Endothelial cell of umbilical vein (primary cell): ENCODE results near the gene INTS12.

Experiments used
- CTCF ChIP-seq, 2 donors: IDR thresholded peaks; 1 replicate in 1 of 2; 2 replicates in 1 of 2; pipeline ENCODE4 v1.5.1; 2011; ENCODE audit warnings: low read length in 2 of 2, mild to moderate bottlenecking in 2 of 2, moderate library complexity in 2 of 2, control low read depth in 1 of 2, inconsistent platforms in 1 of 2, low read depth in 1 of 2; ENCODE audit not compliant: insufficient read depth in 1 of 2; ENCODE audit errors: extremely low read depth in 1 of 2
- POLR2AphosphoS5 ChIP-seq: IDR thresholded peaks from 2 replicates; pipeline ENCODE4 v1.6.1; 2012; ENCODE audit warnings: low read depth, mild to moderate bottlenecking, control low read depth, low read length, moderate library complexity; ENCODE audit not compliant: insufficient read depth

- TF ChIP-seq POLR2AphosphoS5 (no peak), CTCF (IDR thresholded peaks at IDR 0.05; ENCODE audit: extremely low read depth in 1 of 2, insufficient read depth in 1 of 2, low read depth in 1 of 2, low read length in 2 of 2) (no peak)
Observed at GRCh38 chr4:105755375-105755774, 46.9 kb upstream of the INTS12 start.
